Heart right ventricle (tissue), 16 donors: ENCODE measurements around the gene PSMD14. TPM values are rescaled to one million over a fixed set of nuclear protein-coding genes. Genes with fewer than 3 reads are reported as not detected.

Experiments used
- ATAC-seq, 8 donors: fragments of 200-7000 bp; cut with Tn5 transposase; one replicate each; pipeline ENCODE4 v1.9.1; 2020; ENCODE audit warnings: mild to moderate bottlenecking in 8 of 8, moderate library complexity in 8 of 8, moderate number of reproducible peaks in 1 of 8
- DNase-seq, 2 donors: peaks; one replicate each; pipeline ENCODE4 v3.0.0-alpha.2; 2020
- H3K27ac ChIP-seq, 10 donors: fragments of 200-600 bp; sonication (generic) in 2 of 10; one replicate each; pipeline versions ENCODE4 v1.5.0 to v1.8.0; 2020 to 2022; ENCODE audit warnings: mild to moderate bottlenecking in 3 of 10
- H3K27me3 ChIP-seq, 7 donors: fragments of 200-600 bp; one replicate each; pipeline ENCODE4 v1.8.0; 2021 to 2022; ENCODE audit warnings: mild to moderate bottlenecking in 2 of 7
- H3K36me3 ChIP-seq, 9 donors: fragments of 200-600 bp; sonication (generic) in 1 of 9; one replicate each; pipeline versions ENCODE4 v1.5.0 to v1.8.0; 2020 to 2022; ENCODE audit warnings: mild to moderate bottlenecking in 2 of 9
- H3K4me1 ChIP-seq, 9 donors: fragments of 200-600 bp; sonication (generic) in 1 of 9; one replicate each; pipeline versions ENCODE4 v1.5.0 to v1.8.0; 2020 to 2022; ENCODE audit warnings: mild to moderate bottlenecking in 4 of 9
- H3K4me3 ChIP-seq, 10 donors: fragments of 200-600 bp; sonication (generic) in 2 of 10; one replicate each; pipeline versions ENCODE4 v1.5.0 to v1.8.0; 2020 to 2022; ENCODE audit warnings: mild to moderate bottlenecking in 7 of 10, moderate library complexity in 2 of 10
- H3K9me3 ChIP-seq, 11 donors: fragments of 200-600 bp in 10 of 11; sonication (generic) in 2 of 11; one replicate each; pipeline versions ENCODE4 v1.5.0 to v1.8.0; 2013 to 2022; ENCODE audit warnings: mild to moderate bottlenecking in 2 of 11, control low read depth in 1 of 11, moderate library complexity in 1 of 11
- CTCF ChIP-seq, 9 donors: fragments of 200-600 bp; sonication (generic) in 2 of 9; IDR thresholded peaks; one replicate each; pipeline versions ENCODE4 v1.5.0 to v1.8.0; 2021 to 2022; ENCODE audit warnings: antibody characterized with exemption in 9 of 9, mild to moderate bottlenecking in 5 of 9, moderate library complexity in 1 of 9
- WGBS, 2 donors: extraction: QIAGEN DNeasy Blood & Tissue Kit; methylation state at CpG; one replicate each; pipeline ENCODE4 v1.1.7; 2013; ENCODE audit warnings: inconsistent platforms in 1 of 2; 5-methylcytosine and 5-hydroxymethylcytosine counted together
- intact Hi-C, 10 donors: fragments of 100-400 bp; cut with DNase I; formaldehyde crosslinking; loops; one replicate each; pipeline versions ENCODE4 v1.11.1 to v1.14.2; 2022
- polyA plus RNA-seq, 2 donors: library from polyadenylated mRNA; stranded (reverse); fragments of 200-250 nt; gene quantifications; one replicate each; pipeline ENCODE4 v1.2.3, GENCODE V29; 2013
- total RNA-seq, 10 donors: library from RNA; stranded (reverse); fragmentation: NEBNext Ultra II Directional in 3 of 10; extraction: Animal tissue kit (Norgen Biotek cat#: 25700) in 3 of 10; gene quantifications; one replicate each; pipeline versions ENCODE4 v1.2.1 to v1.2.4, GENCODE V29; 2021 to 2023
- donor health status: Arrhythmogenic right ventricular cardiomyopathy.
- donor health status: ischemic (EF 13 %, LVEDD 7.1; RV severe dilation, severe dysfunction).
- donor health status: healthy with polysubstance abuse.
- donor health status: DM: no; HTN: yes; CAD: no.
- donor health status: DM: no; HTN: no; CAD: no.
- donor health status: ischemic (EF 25% LVEDD 6.9; RV normal size, moderate dysfunction).
- donor health status: ischemic (EF 25% LVEDD 5.7; RV mildly dilated, moderate dysfunction).
- donor health status: healthy.
- donor health status: DM: yes; HTN: yes; CAD: no.
- donor health status: Ischemic cardiomyopathy.
- donor health status: ischemic (EF 35%, LVEDD 5.7; RV mildly dilated, moderate dysfunction).
- donor health status: nonischemic (EF 11% LVEDD 7.7; RV severe dilation, severe dysfunction).
- donor health status: DM: yes; HTN: yes; CAD: no.
- donor health status: PGD.
- donor health status: ischemic (EF 29% LVEDD 5.4; RV normal size, mild dysfunction).
- donor health status: nonischemic (EF 23%, LVEDD 6.1; RV moderate dilation, normal function).

PSMD14 gene
- total and polyA plus RNA-seq, 12 donors = 21.6 to 66.9 (median 44.4) TPM

GRCh38 chr2:161312996-161313395 lies 4.8 kb downstream of the PSMD14 start:
- no peak for TF ChIP-seq CTCF (IDR thresholded peaks at IDR 0.05)
- DNase-seq = no peak
- Histone ChIP-seq H3K4me1 (peaks cover 0 to 39% (median 14%) of the 10 kb centered on the region in 9 donors), H3K27ac (no peak overlapping the region), H3K9me3 (no peaks in the 10 kb centered on the region), H3K36me3 (peaks cover 0 to 16% (median 0%) of the 10 kb centered on the region in 9 donors), H3K4me3 (no peak overlapping the region), H3K27me3 (no peaks in the 10 kb centered on the region)
- intact Hi-C loops = no loop called here
- WGBS, 2 donors = 89 to 97% methylated on average over 3 of the region's 3 CpGs
- no peak for ATAC-seq

- H3K4me3 ChIP-seq = no peak overlapping the region
- no peak for TF ChIP-seq CTCF (IDR thresholded peaks at IDR 0.05)
- peaks cover 0 to 22% (median 0%) of the 10 kb centered on the region in 9 donors for H3K4me1 ChIP-seq
- H3K36me3 ChIP-seq = peaks cover 0 to 24% (median 0%) of the 10 kb centered on the region in 9 donors
- no peak for ATAC-seq
- no peak for DNase-seq
- no peak overlapping the region for H3K27ac ChIP-seq
- intact Hi-C loops = no loop called here
- H3K9me3 ChIP-seq = no peaks in the 10 kb centered on the region
- H3K27me3 ChIP-seq = no peaks in the 10 kb centered on the region
Measured at GRCh38 chr2:161315380-161315779, 7.2 kb downstream of the PSMD14 start.

- no peak for ATAC-seq
- Histone ChIP-seq H3K4me1 (peaks cover 0 to 14% (median 0%) of the 10 kb centered on the region in 9 donors), H3K27ac (no peak overlapping the region), H3K4me3 (no peak overlapping the region), H3K9me3 (no peaks in the 10 kb centered on the region), H3K27me3 (no peaks in the 10 kb centered on the region), H3K36me3 (peaks cover 0 to 32% (median 5%) of the 10 kb centered on the region in 9 donors)
- no peak for TF ChIP-seq CTCF (IDR thresholded peaks at IDR 0.05)
- intact Hi-C loops = no loop called here
- DNase-seq = no peak
Measured at GRCh38 chr2:161316701-161317100, 8.5 kb downstream of the PSMD14 start.

GRCh38 chr2:161321944-161322648 lies 13.9 kb downstream of the PSMD14 start:
- H3K27ac ChIP-seq = no peak overlapping the region
- ATAC-seq = no peak
- no peak overlapping the region for H3K4me3 ChIP-seq
- no peaks in the 10 kb centered on the region for H3K27me3 ChIP-seq
- H3K9me3 ChIP-seq = no peaks in the 10 kb centered on the region
- H3K36me3 ChIP-seq = peaks cover 0 to 45% (median 0%) of the 10 kb centered on the region in 9 donors
- 93 to 96% methylated on average over 6 of the region's 6 CpGs for WGBS, 2 donors
- no peak for TF ChIP-seq CTCF (IDR thresholded peaks at IDR 0.05)
- no peak for DNase-seq
- H3K4me1 ChIP-seq = no peaks in the 10 kb centered on the region
- intact Hi-C loops = no loop called here
